HFFc6 (cell line): ENCODE measurements around the gene GSTM2. TPM values are rescaled to one million over a fixed set of nuclear protein-coding genes. Genes with fewer than 3 reads are reported as not detected.

Experiments
- DNase-seq: peaks from one replicate; pipeline ENCODE4 v3.0.0-alpha.2; 2018
- H3K27ac Mint-ChIP-seq: 2 replicates; pipeline ENCODE4 v1.8.0; 2020; ENCODE audit warnings: mild to moderate bottlenecking, mixed read lengths
- H3K27me3 Mint-ChIP-seq: 2 replicates; pipeline ENCODE4 v1.8.0; 2021; ENCODE audit warnings: mild to moderate bottlenecking, moderate library complexity, mixed read lengths; ENCODE audit not compliant: insufficient read depth
- H3K36me3 Mint-ChIP-seq: 2 replicates; pipeline ENCODE4 v1.8.0; 2021; ENCODE audit warnings: low read depth, mixed read lengths
- H3K4me1 Mint-ChIP-seq: 2 replicates; pipeline ENCODE4 v1.8.0; 2020; ENCODE audit warnings: low read depth, mixed read lengths
- H3K4me3 Mint-ChIP-seq: 2 replicates; pipeline ENCODE4 v1.8.0; 2020; ENCODE audit warnings: mild to moderate bottlenecking, moderate library complexity, mixed read lengths
- H3K9me3 Mint-ChIP-seq: 2 replicates; pipeline ENCODE4 v1.8.0; 2020; ENCODE audit warnings: mild to moderate bottlenecking, mixed read lengths
- total RNA-seq, 6 experiments: library from RNA; stranded (reverse); fragmentation: NEBNext Ultra II Directional; extraction: Animal tissue kit (Norgen Biotek cat#: 25700); gene quantifications; 2 replicates in 1 of 6; 3 replicates in 5 of 6; pipeline ENCODE4 v1.2.3, GENCODE V29; 2021
- TF ChIP-seq, protein P1 (sequence below): fragments of 200-600 bp; sonication (generic); IDR thresholded peaks from 2 replicates; pipeline ENCODE4 v1.5.0; 2021; ENCODE audit warnings: antibody characterized with exemption, mild to moderate bottlenecking

The GSTM2 gene
- total RNA-seq, 6 experiments from 2014 or later: 32.4 to 53.4 (median 46.1) TPM

DNA sequence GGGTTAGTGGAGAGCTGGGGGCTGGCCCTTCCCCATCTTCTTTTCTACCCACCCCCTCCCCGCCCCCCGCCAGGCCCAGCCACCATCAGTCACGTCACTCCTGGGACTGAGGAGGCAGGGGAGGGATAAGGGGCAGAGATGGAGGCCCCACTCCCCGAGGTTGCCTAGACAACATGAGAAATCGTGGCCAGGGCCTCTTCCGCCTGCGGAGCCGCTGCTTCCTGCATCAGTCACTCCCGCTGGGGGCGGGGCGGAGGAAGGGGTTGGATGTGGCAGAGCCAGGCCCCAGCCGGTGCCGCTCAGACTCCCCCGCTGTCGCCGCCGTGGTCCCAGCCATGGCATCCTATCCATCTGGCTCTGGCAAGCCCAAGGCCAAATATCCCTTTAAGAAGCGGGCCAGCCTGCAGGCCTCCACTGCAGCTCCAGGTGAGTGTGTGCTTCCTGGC is 47.0 kb upstream of the GSTM2 start:
- Mint-ChIP-seq H3K36me3 (peaks cover 13% of the 10 kb centered on the region), H3K4me3 (peak overlapping the region; percentile 95), H3K27ac (peak overlapping the region; percentile 100), H3K4me1 (peaks cover 71% of the 10 kb centered on the region), H3K9me3 (no peaks in the 10 kb centered on the region), H3K27me3 (peaks cover 5% of the 10 kb centered on the region)
- DNase-seq: peak; percentile 93
- TF ChIP-seq, protein P1, sequence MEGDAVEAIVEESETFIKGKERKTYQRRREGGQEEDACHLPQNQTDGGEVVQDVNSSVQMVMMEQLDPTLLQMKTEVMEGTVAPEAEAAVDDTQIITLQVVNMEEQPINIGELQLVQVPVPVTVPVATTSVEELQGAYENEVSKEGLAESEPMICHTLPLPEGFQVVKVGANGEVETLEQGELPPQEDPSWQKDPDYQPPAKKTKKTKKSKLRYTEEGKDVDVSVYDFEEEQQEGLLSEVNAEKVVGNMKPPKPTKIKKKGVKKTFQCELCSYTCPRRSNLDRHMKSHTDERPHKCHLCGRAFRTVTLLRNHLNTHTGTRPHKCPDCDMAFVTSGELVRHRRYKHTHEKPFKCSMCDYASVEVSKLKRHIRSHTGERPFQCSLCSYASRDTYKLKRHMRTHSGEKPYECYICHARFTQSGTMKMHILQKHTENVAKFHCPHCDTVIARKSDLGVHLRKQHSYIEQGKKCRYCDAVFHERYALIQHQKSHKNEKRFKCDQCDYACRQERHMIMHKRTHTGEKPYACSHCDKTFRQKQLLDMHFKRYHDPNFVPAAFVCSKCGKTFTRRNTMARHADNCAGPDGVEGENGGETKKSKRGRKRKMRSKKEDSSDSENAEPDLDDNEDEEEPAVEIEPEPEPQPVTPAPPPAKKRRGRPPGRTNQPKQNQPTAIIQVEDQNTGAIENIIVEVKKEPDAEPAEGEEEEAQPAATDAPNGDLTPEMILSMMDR: no peak

DNA sequence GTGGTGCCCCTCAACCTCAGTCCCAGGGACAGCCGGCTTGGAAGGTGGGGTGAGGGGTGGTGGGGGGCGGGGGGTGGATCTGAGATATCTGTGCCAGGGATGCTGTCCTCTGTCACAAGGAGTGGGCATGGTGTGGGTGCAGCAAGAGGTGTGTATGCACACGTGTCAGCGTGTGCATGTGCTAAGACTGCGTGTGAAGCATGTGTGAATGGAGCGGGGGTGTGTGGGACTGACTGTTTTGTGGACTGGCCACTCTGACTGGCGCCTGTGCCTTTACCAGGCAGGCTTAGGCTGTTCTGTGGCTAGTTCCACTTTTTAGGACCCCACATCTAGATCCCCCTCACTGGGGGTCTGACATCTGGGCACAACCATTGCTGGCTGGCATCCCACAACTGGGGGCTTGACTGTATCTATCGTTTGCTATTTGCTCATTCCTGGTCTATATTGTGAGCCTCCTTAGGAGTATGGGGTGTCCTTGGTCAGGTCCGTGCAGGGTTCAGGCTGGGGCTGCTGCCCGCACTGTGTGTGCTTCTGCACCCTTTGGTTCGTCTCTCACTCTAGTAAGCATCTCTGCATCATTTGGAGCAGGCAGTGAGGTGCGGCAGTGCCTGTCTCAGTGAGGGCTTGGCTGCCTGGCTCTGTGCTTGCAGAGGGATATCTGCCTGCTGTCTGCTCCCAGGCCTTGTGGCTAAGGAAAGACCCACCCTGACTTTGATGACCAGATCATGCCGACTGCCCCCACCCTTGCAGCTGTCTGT is 46.3 kb upstream of the GSTM2 start:
- Mint-ChIP-seq H3K4me1 (peaks cover 66% of the 10 kb centered on the region), H3K27me3 (peaks cover 4% of the 10 kb centered on the region), H3K4me3 (peak overlapping the region; percentile 95), H3K36me3 (peaks cover 13% of the 10 kb centered on the region), H3K9me3 (no peaks in the 10 kb centered on the region), H3K27ac (peak overlapping the region; percentile 100)
- TF ChIP-seq, protein P1: no peak
- no peak for DNase-seq

DNA sequence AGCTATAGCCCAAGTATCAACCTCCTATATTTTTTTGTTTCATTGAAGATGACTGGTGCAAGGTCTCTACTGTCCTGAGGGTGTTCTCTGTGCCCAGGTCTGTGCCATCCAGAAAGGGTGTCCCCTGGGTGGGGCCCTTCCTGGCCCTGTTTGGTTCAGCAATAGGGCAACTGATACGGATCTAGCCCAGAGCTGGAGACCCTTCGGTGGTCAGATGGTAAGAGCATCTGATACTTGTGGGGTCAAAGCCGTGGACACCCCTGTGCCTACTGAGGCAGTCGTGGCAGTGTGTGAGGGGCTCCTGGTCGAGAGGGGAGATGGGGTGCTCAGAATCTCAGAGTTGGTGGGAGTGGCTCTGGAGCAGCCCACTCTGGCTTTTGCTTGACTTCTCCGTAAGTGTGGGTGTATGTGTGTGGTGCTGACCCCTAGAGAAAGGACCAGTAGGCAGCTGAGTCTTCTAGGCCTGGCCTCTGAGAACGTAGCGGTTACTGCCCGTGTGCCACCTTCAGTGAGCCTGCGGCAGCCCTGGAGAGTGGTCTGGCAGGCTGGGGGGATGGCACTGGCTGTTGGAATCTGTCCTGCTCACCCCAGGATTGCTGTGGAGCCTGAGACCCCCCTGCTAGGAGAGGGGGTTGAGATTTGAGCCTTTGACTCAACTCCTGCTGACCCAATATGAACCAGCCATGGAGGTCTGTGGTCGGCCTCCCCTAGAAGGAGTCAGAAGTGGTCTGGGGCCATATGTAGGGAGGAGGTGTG is 45.5 kb upstream of the GSTM2 start:
- H3K4me1 Mint-ChIP-seq: peaks cover 59% of the 10 kb centered on the region
- TF ChIP-seq, protein P1: no peak
- no peak for DNase-seq
- H3K36me3 Mint-ChIP-seq: peaks cover 13% of the 10 kb centered on the region
- peaks cover 4% of the 10 kb centered on the region for H3K27me3 Mint-ChIP-seq
- no peaks in the 10 kb centered on the region for H3K9me3 Mint-ChIP-seq
- H3K4me3 Mint-ChIP-seq: peak overlapping the region; percentile 95
- peak overlapping the region; percentile 100 for H3K27ac Mint-ChIP-seq

DNA sequence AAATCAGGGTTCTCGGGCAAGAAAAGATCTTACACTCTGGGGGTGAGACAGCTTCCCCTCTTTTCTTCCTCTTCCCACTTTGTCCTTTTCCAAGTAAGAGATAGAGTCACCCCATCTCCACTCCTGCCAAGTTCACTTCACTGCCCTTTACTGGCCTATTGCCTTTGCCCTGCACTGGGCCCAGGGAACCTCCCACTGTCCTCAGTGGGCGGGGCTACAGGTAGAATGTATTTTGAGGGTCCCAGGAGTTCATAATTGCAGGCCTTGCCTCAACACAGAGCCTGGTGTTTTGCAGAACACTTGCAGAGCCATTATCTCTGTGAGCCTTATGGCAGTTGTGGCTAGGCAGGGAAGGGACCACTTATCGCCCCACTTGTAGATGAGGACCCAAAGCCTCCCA is 45.0 kb upstream of the GSTM2 start:
- Mint-ChIP-seq H3K4me3 (peak overlapping the region; percentile 95), H3K27me3 (peaks cover 4% of the 10 kb centered on the region), H3K27ac (peak overlapping the region; percentile 100; the same call in 1 of the 2 replicates), H3K4me1 (peaks cover 53% of the 10 kb centered on the region), H3K9me3 (no peaks in the 10 kb centered on the region), H3K36me3 (peaks cover 18% of the 10 kb centered on the region)
- no peak for DNase-seq
- TF ChIP-seq, protein P1: no peak

DNA sequence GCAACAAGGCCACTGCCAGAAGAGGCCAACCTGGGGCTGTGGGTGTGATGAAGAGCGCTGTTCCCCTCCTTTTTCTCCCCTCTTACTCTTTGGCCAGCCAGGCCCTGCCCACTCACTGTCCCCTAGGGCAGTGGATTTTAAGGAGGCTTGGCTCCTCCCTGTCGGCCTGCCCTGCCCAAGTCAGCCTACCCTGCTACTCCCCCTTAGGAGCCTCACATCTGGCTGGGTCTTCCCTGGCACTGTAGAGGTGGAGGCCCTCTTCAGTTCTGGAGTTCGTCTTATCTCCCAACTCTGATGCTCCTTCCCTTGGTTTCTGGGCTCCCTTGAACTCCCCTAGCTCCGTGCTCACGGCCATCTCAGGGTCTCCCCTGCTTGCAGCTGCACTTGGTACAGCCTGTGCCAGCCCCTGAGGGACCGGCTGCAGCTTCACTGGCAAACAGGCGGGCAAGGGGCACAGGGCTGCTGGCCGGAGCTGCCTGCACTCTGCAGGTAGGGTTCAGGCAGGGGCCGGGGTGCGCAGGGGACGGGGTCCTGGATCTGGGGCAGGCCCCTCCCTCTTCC is 44.2 kb upstream of the GSTM2 start:
- H3K36me3 Mint-ChIP-seq: peaks cover 25% of the 10 kb centered on the region
- H3K9me3 Mint-ChIP-seq: no peaks in the 10 kb centered on the region
- peak overlapping the region; percentile 62; the same call in 1 of the 2 replicates for H3K27ac Mint-ChIP-seq
- TF ChIP-seq, protein P1: no peak
- DNase-seq: no peak
- peaks cover 56% of the 10 kb centered on the region for H3K4me1 Mint-ChIP-seq
- H3K27me3 Mint-ChIP-seq: peaks cover 4% of the 10 kb centered on the region
- peak overlapping the region; percentile 95 for H3K4me3 Mint-ChIP-seq
